Fibroblast of villous mesenchyme (primary cell): ENCODE data around the gene SUPT4H1. TPM values are rescaled to one million over a fixed set of nuclear protein-coding genes. Genes with fewer than 3 reads are reported as not detected.

Source experiments
- DNase-seq: peaks from one replicate; pipeline ENCODE4 v3.0.0-alpha.2; 2010; ENCODE audit warnings: low read depth
- H3K4me3 ChIP-seq: 2 replicates; pipeline ENCODE4 v1.5.1; 2011; ENCODE audit warnings: low read depth, mild to moderate bottlenecking, low read length
- CTCF ChIP-seq: IDR thresholded peaks from 2 replicates; pipeline ENCODE4 v1.5.1; 2012; ENCODE audit warnings: low read depth, mild to moderate bottlenecking, low read length; ENCODE audit not compliant: insufficient read depth
- total RNA-seq: library from RNA; depleted of rRNA; stranded (reverse); fragments of >200 nt; gene quantifications from 2 replicates; pipeline ENCODE4 v1.2.3, GENCODE V29; 2012

The SUPT4H1 gene
- total RNA-seq, 1 donor = 34.5 TPM

- no peak overlapping the region for H3K4me3 ChIP-seq
- TF ChIP-seq CTCF = no peak
- no peak for DNase-seq
These were observed 28.5 kb upstream of the SUPT4H1 start for GRCh38 chr17:58380207-58381123.

GRCh38 chr17:58379511-58379824 is 27.5 kb upstream of the SUPT4H1 start:
- no peak for TF ChIP-seq CTCF

GRCh38 chr17:58378733-58379510 is 26.9 kb upstream of the SUPT4H1 start:
- no peak for DNase-seq
- no peak overlapping the region for H3K4me3 ChIP-seq
- no peak for TF ChIP-seq CTCF

More at GRCh38 chr17:58379511-58379824, 27.5 kb upstream of the SUPT4H1 start:
- DNase-seq = no peak
- no peak overlapping the region for H3K4me3 ChIP-seq

- TF ChIP-seq CTCF = no peak
- H3K4me3 ChIP-seq = no peak overlapping the region
- DNase-seq = no peak
These were observed 25.7 kb upstream of the SUPT4H1 start for GRCh38 chr17:58377661-58378060.

GRCh38 chr17:58377093-58377601 is 25.1 kb upstream of the SUPT4H1 start:
- no peak for TF ChIP-seq CTCF
- DNase-seq = no peak
- no peak overlapping the region for H3K4me3 ChIP-seq

GRCh38 chr17:58376472-58377000 is 24.5 kb upstream of the SUPT4H1 start:
- TF ChIP-seq CTCF = no peak
- H3K4me3 ChIP-seq = no peak overlapping the region
- no peak for DNase-seq
